Thyroid gland (tissue), 4 donors: Measurements from ENCODE around the gene BTK. TPM values are rescaled to one million over a fixed set of nuclear protein-coding genes. Genes with fewer than 3 reads are reported as not detected.
"Not testable (repeated sequence)": the region's sequence is repeated elsewhere in the genome, so short reads cannot be mapped to it uniquely, and the experiment has no call there.

Experiments
- DNase-seq, 2 donors: peaks; one replicate each; pipeline ENCODE4 v3.0.0-alpha.2; 2019
- H3K27ac ChIP-seq, 3 donors: fragments of 200-600 bp; sonication (generic); 1 replicate in 2 of 3; 2 replicates in 1 of 3; pipeline ENCODE4 v1.5.1; 2016 to 2019; ENCODE audit warnings: mild to moderate bottlenecking in 1 of 3, moderate library complexity in 1 of 3
- H3K27me3 ChIP-seq: fragments of 200-600 bp; sonication (generic); one replicate; pipeline ENCODE4 v1.5.1; 2019
- H3K36me3 ChIP-seq, 2 donors: fragments of 200-600 bp; sonication (generic); one replicate each; pipeline ENCODE4 v1.5.1; 2016 to 2019
- H3K4me1 ChIP-seq, 2 donors: fragments of 200-600 bp; sonication (generic); one replicate each; pipeline ENCODE4 v1.5.1; 2017 to 2019
- H3K4me3 ChIP-seq, 3 donors: fragments of 200-600 bp; sonication (generic); replicated peaks in 1 of 3; 1 replicate in 2 of 3; 2 replicates in 1 of 3; pipeline ENCODE4 v1.5.1; 2016; ENCODE audit warnings: mild to moderate bottlenecking in 1 of 3
- H3K9me3 ChIP-seq: fragments of 200-600 bp; sonication (generic); one replicate; pipeline ENCODE4 v1.5.1; 2017
- CTCF ChIP-seq, 6 experiments: fragments of 200-600 bp in 3 of 6; fragments of 450-650 bp in 3 of 6; sonication (generic) in 3 of 6; IDR thresholded peaks; one replicate each; pipeline ENCODE4 v1.5.1; 2016 to 2019; ENCODE audit warnings: antibody characterized with exemption in 6 of 6, mild to moderate bottlenecking in 2 of 6, inconsistent platforms in 1 of 6, moderate library complexity in 1 of 6
- POLR2A ChIP-seq, 2 donors: fragments of 450-650 bp; IDR thresholded peaks; one replicate each; pipeline ENCODE4 v1.6.1; 2017; ENCODE audit warnings: antibody characterized with exemption in 2 of 2, mild to moderate bottlenecking in 2 of 2, moderate library complexity in 1 of 2
- WGBS, 2 donors: methylation state at CpG; one replicate each; pipeline ENCODE4 v1.1.5; 2017; 5-methylcytosine and 5-hydroxymethylcytosine counted together
- intact Hi-C: fragments of 100-400 bp; cut with DNase I; formaldehyde crosslinking; loops from one replicate; pipeline ENCODE4 v1.15.1; 2023
- total RNA-seq, 4 donors: library from RNA; depleted of rRNA; stranded (reverse); fragments of >200 nt; gene quantifications; one replicate each; pipeline ENCODE4 v1.2.3, GENCODE V29; 2016

Gene BTK
- total RNA-seq, 4 donors from 2014 or later, result 0.49 to 5.2 (median 1.6) TPM

GRCh38 chrX:101348452-101349192 is 37.4 kb downstream of the BTK start, which contains the start of gene TIMM8A:
TSS of gene TIMM8A (minus strand) at chrX:101348742. CDS start at chrX:101348664, 78 bp downstream.
- H3K4me3 ChIP-seq, result peak within 1 kb of the TSS in 2 of 3 donors; percentile 42 to 69
- no peaks in the 10 kb centered on the region for H3K27me3 ChIP-seq
- no peaks in the 10 kb centered on the region for H3K36me3 ChIP-seq
- TF ChIP-seq POLR2A (IDR thresholded peaks at IDR 0.05), result peak in 1 of 2 donors; percentile 62
- no peak for TF ChIP-seq CTCF (IDR thresholded peaks at IDR 0.05)
- H3K27ac ChIP-seq, result peak within 1 kb of the TSS; percentile 78 to 91 (median 90)
- DNase-seq, result peak; percentile 79 to 81
- peaks cover 0 to 6% of the 10 kb centered on the region in 2 donors for H3K4me1 ChIP-seq
- H3K9me3 ChIP-seq, result no peaks in the 10 kb centered on the region
- intact Hi-C loops, result no loop called here
- WGBS, 2 donors, result 0 to 2% methylated on average over 10 to 11 of the region's 55 CpGs

- TF ChIP-seq CTCF (IDR thresholded peaks at IDR 0.05), result no peak
- TF ChIP-seq POLR2A (IDR thresholded peaks at IDR 0.05), result no peak
- peak in 1 of 2 donors; percentile 17 for DNase-seq
- H3K9me3 ChIP-seq, result no peaks in the 10 kb centered on the region
- H3K27ac ChIP-seq, result peak overlapping the region in 1 of 3 donors; percentile 91
- H3K36me3 ChIP-seq, result no peaks in the 10 kb centered on the region
- WGBS, 2 donors, result 0% methylated on average over 2 to 5 of the region's 14 CpGs
- H3K4me3 ChIP-seq, result peak overlapping the region in 2 of 3 donors; percentile 42 to 69
- H3K27me3 ChIP-seq, result no peaks in the 10 kb centered on the region
- intact Hi-C loops, result no loop called here
- H3K4me1 ChIP-seq, result peaks cover 0 to 6% of the 10 kb centered on the region in 2 donors
These were observed 38.0 kb downstream of the BTK start for GRCh38 chrX:101347859-101348451.

- H3K27me3 ChIP-seq, result no peaks in the 10 kb centered on the region
- H3K4me3 ChIP-seq, result no peak overlapping the region
- TF ChIP-seq CTCF (IDR thresholded peaks at IDR 0.05) (no peak), POLR2A (IDR thresholded peaks at IDR 0.05) (no peak)
- WGBS, 2 donors, result 95 to 96% methylated on average over 4 of the region's 4 CpGs
- no peak for DNase-seq
- H3K4me1 ChIP-seq, result no peaks in the 10 kb centered on the region
- intact Hi-C loops, result no loop called here
- no peak overlapping the region for H3K27ac ChIP-seq
- H3K36me3 ChIP-seq, result no peaks in the 10 kb centered on the region
- H3K9me3 ChIP-seq, result no peaks in the 10 kb centered on the region
These were observed 48.2 kb downstream of the BTK start for GRCh38 chrX:101337776-101338271.

GRCh38 chrX:101334310-101334709 is 51.7 kb downstream of the BTK start:
- H3K27ac ChIP-seq, H3K9me3 ChIP-seq, H3K27me3 ChIP-seq, H3K4me1 ChIP-seq, intact Hi-C loops, DNase-seq, H3K4me3 ChIP-seq, H3K36me3 ChIP-seq: not testable (repeated sequence)
- 75 to 86% methylated on average over 7 of the region's 7 CpGs for WGBS, 2 donors

GRCh38 chrX:101326600-101326999 is 59.4 kb downstream of the BTK start:
- H3K4me3 ChIP-seq, intact Hi-C loops, H3K27me3 ChIP-seq, DNase-seq, H3K27ac ChIP-seq, H3K9me3 ChIP-seq, H3K36me3 ChIP-seq, H3K4me1 ChIP-seq: not testable (repeated sequence)
- 100% methylated on average over 1 of the region's 3 CpGs; no CpG with 5 or more reads in 1 of the 2 donors for WGBS, 2 donors

GRCh38 chrX:101303790-101304189 is 82.2 kb downstream of the BTK start:
- no peaks in the 10 kb centered on the region for H3K36me3 ChIP-seq
- no peaks in the 10 kb centered on the region for H3K4me1 ChIP-seq
- H3K4me3 ChIP-seq, result no peak overlapping the region
- intact Hi-C loops, result no loop called here
- no peak for TF ChIP-seq CTCF (IDR thresholded peaks at IDR 0.05)
- TF ChIP-seq POLR2A (IDR thresholded peaks at IDR 0.05), result no peak
- H3K27ac ChIP-seq, result no peak overlapping the region
- H3K9me3 ChIP-seq, result no peaks in the 10 kb centered on the region
- WGBS, 2 donors, result 75 to 100% methylated on average over 1 of the region's 1 CpG
- no peak for DNase-seq
- no peaks in the 10 kb centered on the region for H3K27me3 ChIP-seq
